GM23248 (cell line): ENCODE measurements around the gene G6PC3.

Experiments used
- EZH2 ChIP-seq: fragments of 200-600 bp; sonication (generic); IDR thresholded peaks from 2 replicates; pipeline ENCODE4 v1.6.1; 2018; ENCODE audit warnings: antibody characterized with exemption, mild to moderate bottlenecking; ENCODE audit not compliant: insufficient read depth, poor library complexity, severe bottlenecking
- EZH2phosphoT487 ChIP-seq: fragments of 200-600 bp; sonication (generic); IDR thresholded peaks from 2 replicates; pipeline ENCODE4 v1.6.1; 2018; ENCODE audit warnings: antibody characterized with exemption, moderate library complexity, mild to moderate bottlenecking, low read depth; ENCODE audit not compliant: insufficient read depth

GRCh38 chr17:44105941-44106340 lies 35.4 kb downstream of the G6PC3 start:
- TF ChIP-seq EZH2, result no peak
- no peak for TF ChIP-seq EZH2phosphoT487
